DND-41 (cell line): ENCODE results near the gene HRH2.

ENCODE experiments used
- CTCF ChIP-seq: IDR thresholded peaks from 2 replicates; pipeline ENCODE4 v1.5.1; 2012; ENCODE audit warnings: borderline replicate concordance, low read length, moderate library complexity, mild to moderate bottlenecking; ENCODE audit not compliant: poor library complexity, severe bottlenecking; ENCODE audit errors: extremely low read depth
- EZH2 ChIP-seq: IDR thresholded peaks from 3 replicates; pipeline ENCODE4 v1.6.1; 2012; ENCODE audit warnings: borderline replicate concordance, low read depth, mild to moderate bottlenecking, moderate library complexity, low read length, inconsistent platforms; ENCODE audit not compliant: severe bottlenecking

DNA sequence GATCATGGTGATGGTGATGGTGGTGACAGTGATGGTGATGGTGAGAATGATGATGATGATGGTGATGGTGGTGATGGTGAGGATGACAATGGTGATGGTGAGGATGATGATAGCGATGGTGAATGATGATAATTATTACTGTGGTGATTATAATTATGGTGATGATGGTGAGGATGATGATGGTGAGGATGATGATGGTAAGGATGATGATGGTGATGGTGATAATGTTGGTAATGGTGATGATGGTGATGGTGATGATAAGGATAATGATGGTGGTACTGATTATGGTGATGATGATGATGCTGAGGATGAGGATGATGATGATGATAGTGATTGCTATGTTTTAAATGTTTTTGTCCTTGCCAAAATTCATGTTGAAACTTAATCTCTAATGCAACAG is 37.3 kb upstream of the HRH2 start:
- TF ChIP-seq CTCF (no peak), EZH2 (no peak)
